Measurements from ENCODE around the gene PERCC1.

The PERCC1 gene

GRCh38 chr16:1422076-1422475, 8.8 kb upstream of the PERCC1 start:
- in situ Hi-C loops (cut with MboI; ENCODE audit: low sequenced_read_pairs), result no loop called here
- H3K4me3 ChIP-seq, result no peak overlapping the region
- no peak for DNase-seq (ENCODE audit: low spot score in 2 of 2)

GRCh38 chr16:1424028-1424427, 6.8 kb upstream of the PERCC1 start:
- Histone ChIP-seq H3K9me3 (no peaks in the 10 kb centered on the region), H3K4me3 (no peak overlapping the region), H3K27me3 (ENCODE audit: low read depth) (no peaks in the 10 kb centered on the region), H3K36me3 (replicated peaks) (peaks cover 3% of the 10 kb centered on the region), H3K4me1 (peaks cover 5% of the 10 kb centered on the region)
- DNase-seq (ENCODE audit: low spot score in 2 of 2), result no peak
- in situ Hi-C loops (cut with MboI; ENCODE audit: low sequenced_read_pairs), result no loop called here

More at GRCh38 chr16:1422076-1422475, 8.8 kb upstream of the PERCC1 start:
- peaks cover 9% of the 10 kb centered on the region for H3K36me3 ChIP-seq (replicated peaks)
- H3K4me1 ChIP-seq, result peaks cover 7% of the 10 kb centered on the region
- no peaks in the 10 kb centered on the region for H3K9me3 ChIP-seq
- no peaks in the 10 kb centered on the region for H3K27me3 ChIP-seq (ENCODE audit: low read depth)

GRCh38 chr16:1425616-1426370, 5.1 kb upstream of the PERCC1 start:
- in situ Hi-C loops (cut with MboI; ENCODE audit: low sequenced_read_pairs), result no loop called here
- no peak for DNase-seq (ENCODE audit: low spot score in 2 of 2)

GRCh38 chr16:1426734-1427471, 4.0 kb upstream of the PERCC1 start:
- H3K36me3 ChIP-seq (replicated peaks), result no peaks in the 10 kb centered on the region
- in situ Hi-C loops (cut with MboI; ENCODE audit: low sequenced_read_pairs), result no loop called here

More at GRCh38 chr16:1425616-1426370, 5.1 kb upstream of the PERCC1 start:
- H3K36me3 ChIP-seq (replicated peaks), result no peaks in the 10 kb centered on the region
- no peaks in the 10 kb centered on the region for H3K27me3 ChIP-seq (ENCODE audit: low read depth)
- no peak overlapping the region for H3K4me3 ChIP-seq
- H3K9me3 ChIP-seq, result no peaks in the 10 kb centered on the region
- H3K4me1 ChIP-seq, result peaks cover 5% of the 10 kb centered on the region

GRCh38 chr16:1427473-1428461, 3.1 kb upstream of the PERCC1 start:
- H3K36me3 ChIP-seq (replicated peaks), result no peaks in the 10 kb centered on the region
- no peak for DNase-seq (ENCODE audit: low spot score in 2 of 2)
- H3K4me1 ChIP-seq, result no peaks in the 10 kb centered on the region; the same call in 1 of the 2 replicates
- no peak overlapping the region for H3K4me3 ChIP-seq
- H3K9me3 ChIP-seq, result no peaks in the 10 kb centered on the region
- in situ Hi-C loops (cut with MboI; ENCODE audit: low sequenced_read_pairs), result no loop called here
- H3K27me3 ChIP-seq (ENCODE audit: low read depth), result no peaks in the 10 kb centered on the region

More at GRCh38 chr16:1426734-1427471, 4.0 kb upstream of the PERCC1 start:
- H3K27me3 ChIP-seq (ENCODE audit: low read depth), result no peaks in the 10 kb centered on the region
- H3K4me1 ChIP-seq, result no peaks in the 10 kb centered on the region; the same call in 1 of the 2 replicates
- H3K9me3 ChIP-seq, result no peaks in the 10 kb centered on the region
- no peak overlapping the region for H3K4me3 ChIP-seq
- DNase-seq (ENCODE audit: low spot score in 2 of 2), result no peak

- peak; percentile 15 to 80 for DNase-seq (ENCODE audit: low spot score in 2 of 2)
- no peaks in the 10 kb centered on the region for H3K9me3 ChIP-seq
- no peaks in the 10 kb centered on the region for H3K36me3 ChIP-seq (replicated peaks)
- no peaks in the 10 kb centered on the region for H3K27me3 ChIP-seq (ENCODE audit: low read depth)
- no peak overlapping the region for H3K4me3 ChIP-seq
- in situ Hi-C loops (cut with MboI; ENCODE audit: low sequenced_read_pairs), result no loop called here
- H3K4me1 ChIP-seq, result no peaks in the 10 kb centered on the region; the same call in 1 of the 2 replicates
Measured at GRCh38 chr16:1428511-1428910, 2.4 kb upstream of the PERCC1 start.

GRCh38 chr16:1429012-1429411, 1.9 kb upstream of the PERCC1 start:
- H3K9me3 ChIP-seq, result no peaks in the 10 kb centered on the region
- no peak for DNase-seq (ENCODE audit: low spot score in 2 of 2)
- H3K4me1 ChIP-seq, result no peaks in the 10 kb centered on the region; the same call in 1 of the 2 replicates
- no peaks in the 10 kb centered on the region for H3K27me3 ChIP-seq (ENCODE audit: low read depth)
- no peak overlapping the region for H3K4me3 ChIP-seq
- in situ Hi-C loops (cut with MboI; ENCODE audit: low sequenced_read_pairs), result no loop called here
- H3K36me3 ChIP-seq (replicated peaks), result no peaks in the 10 kb centered on the region

- H3K4me1 ChIP-seq, result no peaks in the 10 kb centered on the region; the same call in 1 of the 2 replicates
- DNase-seq (ENCODE audit: low spot score in 2 of 2), result no peak
- no peaks in the 10 kb centered on the region for H3K27me3 ChIP-seq (ENCODE audit: low read depth)
- H3K9me3 ChIP-seq, result no peaks in the 10 kb centered on the region
- H3K4me3 ChIP-seq, result no peak overlapping the region
- in situ Hi-C loops (cut with MboI; ENCODE audit: low sequenced_read_pairs), result no loop called here
- no peaks in the 10 kb centered on the region for H3K36me3 ChIP-seq (replicated peaks)
Measured at GRCh38 chr16:1429631-1430030, 1.2 kb upstream of the PERCC1 start.

- H3K36me3 ChIP-seq (replicated peaks), result no peaks in the 10 kb centered on the region
- in situ Hi-C loops (cut with MboI; ENCODE audit: low sequenced_read_pairs), result no loop called here
- no peak overlapping the region for H3K4me3 ChIP-seq
- DNase-seq (ENCODE audit: low spot score in 2 of 2), result no peak
- no peaks in the 10 kb centered on the region for H3K9me3 ChIP-seq
- H3K27me3 ChIP-seq (ENCODE audit: low read depth), result no peaks in the 10 kb centered on the region
- no peaks in the 10 kb centered on the region; the same call in 1 of the 2 replicates for H3K4me1 ChIP-seq
Measured at GRCh38 chr16:1430214-1430758, 592 bp upstream of the PERCC1 start.

- Histone ChIP-seq H3K36me3 (replicated peaks) (no peaks in the 10 kb centered on the region), H3K4me3 (no peak overlapping the region), H3K9me3 (no peaks in the 10 kb centered on the region), H3K4me1 (no peaks in the 10 kb centered on the region; the same call in 1 of the 2 replicates), H3K27me3 (ENCODE audit: low read depth) (no peaks in the 10 kb centered on the region)
- in situ Hi-C loops (cut with MboI; ENCODE audit: low sequenced_read_pairs), result no loop called here
- no peak for DNase-seq (ENCODE audit: low spot score in 2 of 2)
Measured at GRCh38 chr16:1431497-1432270, 806 bp downstream of the PERCC1 start.

- Histone ChIP-seq H3K9me3 (no peaks in the 10 kb centered on the region), H3K27me3 (ENCODE audit: low read depth) (no peaks in the 10 kb centered on the region), H3K4me3 (no peak overlapping the region), H3K4me1 (no peaks in the 10 kb centered on the region; the same call in 1 of the 2 replicates), H3K36me3 (replicated peaks) (no peaks in the 10 kb centered on the region)
- in situ Hi-C loops (cut with MboI; ENCODE audit: low sequenced_read_pairs), result no loop called here
- no peak for DNase-seq (ENCODE audit: low spot score in 2 of 2)
Measured at GRCh38 chr16:1432388-1433262, 1.7 kb downstream of the PERCC1 start.

GRCh38 chr16:1433263-1433560, 2.3 kb downstream of the PERCC1 start:
- no peak for DNase-seq (ENCODE audit: low spot score in 2 of 2)
- in situ Hi-C loops (cut with MboI; ENCODE audit: low sequenced_read_pairs), result no loop called here
- Histone ChIP-seq H3K4me3 (no peak overlapping the region), H3K27me3 (ENCODE audit: low read depth) (no peaks in the 10 kb centered on the region), H3K36me3 (replicated peaks) (no peaks in the 10 kb centered on the region), H3K9me3 (no peaks in the 10 kb centered on the region), H3K4me1 (no peaks in the 10 kb centered on the region; the same call in 1 of the 2 replicates)
